ENCODE results near the gene PCNX1. TPM values are rescaled to one million over a fixed set of nuclear protein-coding genes. Genes with fewer than 3 reads are reported as not detected.
"Not testable (repeated sequence)": the region's sequence is repeated elsewhere in the genome, so short reads cannot be mapped to it uniquely, and the experiment has no call there.

PCNX1 gene
- total and polyA plus RNA-seq, 2 of the 4 experiments (the other 2 are of a cell fraction), result 15.0 to 43.7 TPM

GRCh38 chr14:71013551-71014192, 106.4 kb downstream of the PCNX1 start (continued):
- TF ChIP-seq POLR2A (IDR thresholded peaks at IDR 0.05; ENCODE audit: low read depth, low read length), result no peak

GRCh38 chr14:71019917-71020316, 112.7 kb downstream of the PCNX1 start:
- H2BK20ac ChIP-seq (ENCODE audit: low read depth, low read length); H2AK9ac ChIP-seq (replicated peaks; ENCODE audit: low read depth, low read length, poor library complexity); H3K9me3 ChIP-seq (ENCODE audit: control insufficient read depth, insufficient read depth, low read length); H3K9me1 ChIP-seq (ENCODE audit: insufficient read depth, low read length); H4K91ac ChIP-seq (ENCODE audit: insufficient read depth, low read depth, low read length); H3K4me1 ChIP-seq (ENCODE audit: control insufficient read depth, insufficient read depth, low read length); H3K27ac ChIP-seq (ENCODE audit: insufficient read depth, low read length); ATAC-seq (ENCODE audit: low read depth); POLR2A ChIA-PET (ENCODE audit: unreplicated experiment); BruUV-seq (replicated peaks); H3K9ac ChIP-seq (ENCODE audit: low read depth, low read length); H2AK5ac ChIP-seq (ENCODE audit: low read depth, low read length); CTCF ChIA-PET; H3K4me2 ChIP-seq (ENCODE audit: low read depth, low read length); H3K18ac ChIP-seq (ENCODE audit: low read depth, low read length); H2AFZ ChIP-seq (replicated peaks; ENCODE audit: low read length, poor library complexity); H4K8ac ChIP-seq (ENCODE audit: low read depth in 2 of 2, low read length in 2 of 2); H4K5ac ChIP-seq (ENCODE audit: low read depth, low read length); H3K4ac ChIP-seq (ENCODE audit: low read depth, low read length); H3K14ac ChIP-seq (replicated peaks; ENCODE audit: low read depth, low read length); H3K4me3 ChIP-seq (ENCODE audit: insufficient read depth, low read depth, low read length); in situ Hi-C loops (cut with MboI; ENCODE audit: low sequenced_read_pairs); intact Hi-C loops (cut with micrococcal nuclease); H4K20me1 ChIP-seq (ENCODE audit: insufficient read depth, low read length); H2BK15ac ChIP-seq (ENCODE audit: low read depth, low read length); DNase-seq; H3K23ac ChIP-seq (ENCODE audit: low read depth, low read length); H2BK120ac ChIP-seq (ENCODE audit: low read depth, low read length); H3K27me3 ChIP-seq (ENCODE audit: control insufficient read depth, insufficient read depth, low read length); dilution Hi-C loops (cut with HindIII; ENCODE audit: low sequenced_read_pairs, unreplicated experiment); H2BK5ac ChIP-seq (ENCODE audit: low read depth, low read length, poor library complexity, severe bottlenecking); H3K56ac ChIP-seq (ENCODE audit: extremely low read depth, insufficient read depth, low read length): not testable (repeated sequence)
- WGBS, 2 experiments (ENCODE audit: extremely low coverage in 2 of 2, insufficient read length in 1 of 2), result no CpG with 5 or more reads among the region's 3 CpGs
- H3K79me1 ChIP-seq (ENCODE audit: low read depth in 1 of 2, low read length in 2 of 2), result peaks cover 6 to 11% of the 10 kb centered on the region in 2 experiments
- peaks cover 13% of the 10 kb centered on the region for H3K36me3 ChIP-seq (ENCODE audit: control insufficient read depth, insufficient read depth, low read length)
